Measurements from ENCODE around the gene MRPS15. TPM values are rescaled to one million over a fixed set of nuclear protein-coding genes. Genes with fewer than 3 reads are reported as not detected.
A peak's percentile ranks its signal among the peaks of the same experiment; 100 is the strongest.

The MRPS15 gene
- total RNA-seq, 1 donor from 2014 or later, result 72.0 TPM

DNA sequence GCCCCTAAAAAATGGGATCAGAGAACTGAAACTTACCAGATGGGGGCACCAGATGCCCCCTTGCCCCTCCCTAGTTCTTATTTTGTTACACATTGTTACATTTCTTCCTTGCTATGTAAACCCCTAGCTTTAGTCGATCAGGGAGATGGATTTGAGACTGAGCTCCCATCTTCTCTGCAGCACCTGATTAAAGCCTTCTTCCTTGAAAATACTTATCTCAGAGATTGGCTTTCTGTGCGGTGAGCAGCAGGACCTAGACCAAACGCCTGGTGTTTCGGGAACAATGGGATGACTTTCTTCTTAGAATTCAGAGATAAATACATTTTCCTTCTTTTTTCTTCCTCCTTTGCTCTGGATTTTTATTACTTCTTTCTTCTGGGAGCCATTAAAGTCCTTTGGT, 49.8 kb downstream of the MRPS15 start:
- Mint-ChIP-seq H3K27ac (no peak overlapping the region), H3K4me1 (ENCODE audit: low read depth) (peaks cover 3% of the 10 kb centered on the region), H3K9me3 (ENCODE audit: low read depth) (peaks cover 8% of the 10 kb centered on the region), H3K27me3 (no peaks in the 10 kb centered on the region), H3K36me3 (ENCODE audit: insufficient read depth) (peaks cover 14% of the 10 kb centered on the region), H3K4me3 (ENCODE audit: low read depth) (no peak overlapping the region)
- DNase-seq (ENCODE audit: low spot score, unreplicated experiment), result no peak
- TF ChIP-seq, protein P1, sequence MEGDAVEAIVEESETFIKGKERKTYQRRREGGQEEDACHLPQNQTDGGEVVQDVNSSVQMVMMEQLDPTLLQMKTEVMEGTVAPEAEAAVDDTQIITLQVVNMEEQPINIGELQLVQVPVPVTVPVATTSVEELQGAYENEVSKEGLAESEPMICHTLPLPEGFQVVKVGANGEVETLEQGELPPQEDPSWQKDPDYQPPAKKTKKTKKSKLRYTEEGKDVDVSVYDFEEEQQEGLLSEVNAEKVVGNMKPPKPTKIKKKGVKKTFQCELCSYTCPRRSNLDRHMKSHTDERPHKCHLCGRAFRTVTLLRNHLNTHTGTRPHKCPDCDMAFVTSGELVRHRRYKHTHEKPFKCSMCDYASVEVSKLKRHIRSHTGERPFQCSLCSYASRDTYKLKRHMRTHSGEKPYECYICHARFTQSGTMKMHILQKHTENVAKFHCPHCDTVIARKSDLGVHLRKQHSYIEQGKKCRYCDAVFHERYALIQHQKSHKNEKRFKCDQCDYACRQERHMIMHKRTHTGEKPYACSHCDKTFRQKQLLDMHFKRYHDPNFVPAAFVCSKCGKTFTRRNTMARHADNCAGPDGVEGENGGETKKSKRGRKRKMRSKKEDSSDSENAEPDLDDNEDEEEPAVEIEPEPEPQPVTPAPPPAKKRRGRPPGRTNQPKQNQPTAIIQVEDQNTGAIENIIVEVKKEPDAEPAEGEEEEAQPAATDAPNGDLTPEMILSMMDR (IDR thresholded peaks at IDR 0.05; ENCODE audit: unreplicated experiment), result no peak

- DNase-seq (ENCODE audit: low spot score, unreplicated experiment), result no peak
- Mint-ChIP-seq H3K4me1 (ENCODE audit: low read depth) (peaks cover 3% of the 10 kb centered on the region), H3K4me3 (ENCODE audit: low read depth) (no peak overlapping the region), H3K36me3 (ENCODE audit: insufficient read depth) (peaks cover 15% of the 10 kb centered on the region), H3K27me3 (no peaks in the 10 kb centered on the region), H3K9me3 (ENCODE audit: low read depth) (peaks cover 8% of the 10 kb centered on the region), H3K27ac (peak overlapping the region; percentile 29)
- TF ChIP-seq, protein P1 (IDR thresholded peaks at IDR 0.05; ENCODE audit: unreplicated experiment), result no peak
Observed at GRCh38 chr1:36411674-36412648, 52.2 kb downstream of the MRPS15 start.

GRCh38 chr1:36408479-36408878, 55.7 kb downstream of the MRPS15 start:
- Mint-ChIP-seq H3K4me3 (ENCODE audit: low read depth) (no peak overlapping the region), H3K4me1 (ENCODE audit: low read depth) (peaks cover 3% of the 10 kb centered on the region), H3K36me3 (ENCODE audit: insufficient read depth) (peaks cover 15% of the 10 kb centered on the region), H3K9me3 (ENCODE audit: low read depth) (peaks cover 8% of the 10 kb centered on the region), H3K27ac (no peak overlapping the region), H3K27me3 (no peaks in the 10 kb centered on the region)
- DNase-seq (ENCODE audit: low spot score, unreplicated experiment), result no peak
- TF ChIP-seq, protein P1 (IDR thresholded peaks at IDR 0.05; ENCODE audit: unreplicated experiment), result no peak

DNA sequence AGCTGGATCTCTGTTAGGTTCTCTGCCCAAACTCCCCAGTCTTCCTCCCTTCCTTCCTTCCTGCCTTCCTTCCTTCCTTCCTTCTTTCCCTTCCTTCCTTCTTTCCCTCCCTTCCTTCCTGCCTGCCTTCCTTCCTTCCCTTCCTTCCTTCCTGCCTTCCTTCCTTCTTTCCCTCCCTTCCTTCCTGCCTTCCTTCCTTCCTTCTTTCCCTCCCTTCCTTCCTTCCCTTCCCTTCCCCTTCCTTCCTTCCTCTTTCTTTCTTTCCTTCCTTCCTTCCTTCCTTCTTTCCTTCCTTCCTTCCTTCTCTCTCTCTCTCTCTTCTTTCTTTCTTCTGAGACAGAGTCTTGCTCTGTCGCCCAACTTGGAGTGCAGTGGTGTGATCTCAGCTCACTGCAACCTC, 57.7 kb downstream of the MRPS15 start:
- Mint-ChIP-seq H3K4me3 (ENCODE audit: low read depth) (no peak overlapping the region), H3K27me3 (no peaks in the 10 kb centered on the region), H3K27ac (no peak overlapping the region), H3K4me1 (ENCODE audit: low read depth) (peaks cover 2% of the 10 kb centered on the region), H3K9me3 (ENCODE audit: low read depth) (peaks cover 6% of the 10 kb centered on the region), H3K36me3 (ENCODE audit: insufficient read depth) (peaks cover 11% of the 10 kb centered on the region)
- TF ChIP-seq, protein P1 (IDR thresholded peaks at IDR 0.05; ENCODE audit: unreplicated experiment), result no peak
- no peak for DNase-seq (ENCODE audit: low spot score, unreplicated experiment)

Other genes with a start within 250 kb of the MRPS15 start
- 142 and 145 TPM in 2 replicates for gene THRAP3, start 239.9 kb downstream of the MRPS15 start, total RNA-seq
- 10.6 and 11.0 TPM in 2 replicates for gene SH3D21, start 158.0 kb downstream of the MRPS15 start, total RNA-seq
- gene EVA1B, start 140.7 kb downstream of the MRPS15 start, total RNA-seq, result 11.8 and 14.1 TPM in 2 replicates
- 34.6 and 42.0 TPM in 2 replicates for gene STK40, start 78.5 kb downstream of the MRPS15 start, total RNA-seq
- gene LSM10, start 66.5 kb downstream of the MRPS15 start, total RNA-seq, result 28.4 and 32.8 TPM in 2 replicates
- gene OSCP1, start 13.9 kb downstream of the MRPS15 start, total RNA-seq, result 18.2 and 21.0 TPM in 2 replicates
- gene CSF3R, start 18.5 kb upstream of the MRPS15 start, total RNA-seq, result 4.2 and 5.5 TPM in 2 replicates